HG03439 (cell line): ENCODE data around the gene DCLK2.

Source experiments
- ATAC-seq: cut with Tn5 transposase; IDR thresholded peaks from one replicate; pipeline ENCODE4 v1.9.1; 2021; ENCODE audit warnings: mild to moderate bottlenecking, moderate library complexity; ENCODE audit not compliant: unreplicated experiment

Gene DCLK2

DNA sequence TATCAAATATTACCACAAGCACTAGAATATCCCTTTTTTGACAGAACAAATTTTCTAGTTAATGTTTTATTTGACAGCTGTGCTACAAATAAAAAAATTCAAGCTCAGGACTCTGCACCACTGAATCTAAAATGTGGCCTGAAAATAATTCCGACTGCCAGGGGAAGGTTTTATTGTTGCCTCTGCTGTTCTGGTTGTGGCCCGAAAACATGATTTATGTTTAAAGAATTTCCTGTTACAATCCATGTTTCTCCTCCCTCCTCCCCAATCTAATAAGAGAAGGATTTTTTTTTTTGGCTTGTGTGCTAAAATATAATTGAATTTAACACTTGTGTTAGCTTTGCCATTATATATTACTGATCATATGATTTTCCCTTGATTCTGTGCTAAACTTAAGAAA, 227.8 kb downstream of the DCLK2 start:
- ATAC-seq = no peak

DNA sequence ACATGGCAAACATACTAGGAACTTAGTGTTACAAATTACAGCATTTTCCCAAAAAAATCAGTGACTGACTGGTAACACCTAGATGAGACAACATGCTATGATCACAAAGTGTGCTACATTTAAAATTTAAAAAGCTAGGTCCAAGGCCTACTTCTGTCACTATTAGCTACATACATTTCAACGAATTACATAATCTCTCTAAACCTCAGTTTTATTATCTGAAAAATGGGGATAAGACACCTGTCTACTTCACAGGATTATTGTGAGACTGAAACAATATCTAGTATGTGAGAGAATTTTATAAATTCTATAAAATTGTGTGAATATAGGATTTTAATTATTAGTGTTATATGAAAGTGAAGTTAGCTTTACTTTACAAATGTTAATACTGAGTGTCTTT, 228.5 kb downstream of the DCLK2 start:
- no peak for ATAC-seq
